GM12801 (cell line): Measurements from ENCODE around the gene THSD8.

Experiments
- TF ChIP-seq, protein P1 (sequence below): IDR thresholded peaks from one replicate; pipeline ENCODE4 v1.5.1; 2011; ENCODE audit warnings: control low read depth; ENCODE audit not compliant: insufficient read length; ENCODE audit errors: extremely low read depth

Gene THSD8

DNA sequence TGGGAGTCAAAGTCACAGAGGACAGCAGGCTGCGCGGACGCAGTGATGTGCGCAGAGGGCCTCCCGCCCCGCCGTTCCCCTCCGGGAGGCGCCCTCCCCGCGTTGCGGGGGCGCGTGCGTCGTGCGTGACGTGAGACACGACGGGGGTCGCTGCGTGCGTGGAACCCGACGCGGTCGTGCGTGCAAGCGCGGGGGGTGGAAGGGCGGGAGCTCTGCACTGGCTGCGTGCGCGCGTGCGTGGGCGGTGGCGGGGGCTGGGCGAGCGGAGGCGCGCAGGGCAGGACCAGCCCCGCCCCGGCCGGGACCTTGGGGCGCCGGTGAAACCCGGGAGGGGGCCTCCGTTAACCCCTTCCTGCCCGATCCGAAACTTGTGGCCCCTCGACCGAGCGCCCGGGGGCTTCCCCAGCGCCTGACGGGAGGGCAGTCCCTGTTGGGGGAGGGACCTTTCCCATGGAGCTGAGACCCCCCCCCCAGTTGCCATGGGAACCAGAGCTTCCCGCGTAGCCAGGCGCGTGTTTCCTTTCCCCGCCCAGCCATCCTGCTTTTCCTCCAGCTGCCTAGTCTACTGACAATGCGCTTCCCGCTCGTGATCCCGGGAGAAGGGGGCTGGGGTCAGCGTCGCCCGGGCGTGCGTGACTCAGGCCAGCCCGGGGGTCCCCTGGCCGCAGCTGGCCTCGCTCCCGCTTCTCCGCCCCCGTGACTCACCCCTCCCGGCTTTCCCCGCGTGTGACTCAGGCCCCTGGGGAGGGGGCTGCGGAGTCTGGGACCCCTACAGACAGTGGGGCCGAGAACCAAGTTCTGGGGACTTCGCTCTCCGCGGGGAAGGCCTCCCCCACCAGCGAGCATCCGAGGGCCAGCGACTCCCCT, 19.2 kb upstream of the THSD8 start:
- TF ChIP-seq, protein P1, sequence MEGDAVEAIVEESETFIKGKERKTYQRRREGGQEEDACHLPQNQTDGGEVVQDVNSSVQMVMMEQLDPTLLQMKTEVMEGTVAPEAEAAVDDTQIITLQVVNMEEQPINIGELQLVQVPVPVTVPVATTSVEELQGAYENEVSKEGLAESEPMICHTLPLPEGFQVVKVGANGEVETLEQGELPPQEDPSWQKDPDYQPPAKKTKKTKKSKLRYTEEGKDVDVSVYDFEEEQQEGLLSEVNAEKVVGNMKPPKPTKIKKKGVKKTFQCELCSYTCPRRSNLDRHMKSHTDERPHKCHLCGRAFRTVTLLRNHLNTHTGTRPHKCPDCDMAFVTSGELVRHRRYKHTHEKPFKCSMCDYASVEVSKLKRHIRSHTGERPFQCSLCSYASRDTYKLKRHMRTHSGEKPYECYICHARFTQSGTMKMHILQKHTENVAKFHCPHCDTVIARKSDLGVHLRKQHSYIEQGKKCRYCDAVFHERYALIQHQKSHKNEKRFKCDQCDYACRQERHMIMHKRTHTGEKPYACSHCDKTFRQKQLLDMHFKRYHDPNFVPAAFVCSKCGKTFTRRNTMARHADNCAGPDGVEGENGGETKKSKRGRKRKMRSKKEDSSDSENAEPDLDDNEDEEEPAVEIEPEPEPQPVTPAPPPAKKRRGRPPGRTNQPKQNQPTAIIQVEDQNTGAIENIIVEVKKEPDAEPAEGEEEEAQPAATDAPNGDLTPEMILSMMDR = no peak

DNA sequence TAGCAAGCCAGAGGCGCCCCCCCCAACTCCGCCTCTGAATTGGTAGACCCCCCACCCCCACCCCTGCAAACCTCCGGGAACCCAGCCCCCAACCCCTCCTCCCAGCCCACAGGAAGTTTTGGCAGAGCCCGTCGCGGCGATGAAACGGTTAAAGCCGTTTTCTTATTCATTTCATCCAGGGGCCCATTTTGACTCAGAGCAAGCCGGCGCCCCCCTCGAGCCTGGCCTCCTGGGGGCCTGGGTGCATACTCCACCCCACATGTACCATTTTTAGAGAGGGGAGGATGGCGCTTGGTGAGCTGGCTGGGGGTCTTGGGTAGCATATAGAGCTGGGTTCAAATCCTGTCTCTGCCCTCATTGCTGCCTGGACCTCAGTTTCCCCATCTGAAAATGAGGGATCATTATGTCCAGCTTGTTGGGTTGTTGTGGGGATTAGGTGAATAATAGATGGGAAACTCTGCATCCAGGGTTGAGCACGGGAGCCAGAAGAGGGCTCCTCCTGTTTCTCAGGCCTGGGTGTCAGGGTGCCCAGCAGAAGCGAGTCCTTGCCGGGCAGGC, 18.5 kb upstream of the THSD8 start:
- TF ChIP-seq, protein P1 = no peak

DNA sequence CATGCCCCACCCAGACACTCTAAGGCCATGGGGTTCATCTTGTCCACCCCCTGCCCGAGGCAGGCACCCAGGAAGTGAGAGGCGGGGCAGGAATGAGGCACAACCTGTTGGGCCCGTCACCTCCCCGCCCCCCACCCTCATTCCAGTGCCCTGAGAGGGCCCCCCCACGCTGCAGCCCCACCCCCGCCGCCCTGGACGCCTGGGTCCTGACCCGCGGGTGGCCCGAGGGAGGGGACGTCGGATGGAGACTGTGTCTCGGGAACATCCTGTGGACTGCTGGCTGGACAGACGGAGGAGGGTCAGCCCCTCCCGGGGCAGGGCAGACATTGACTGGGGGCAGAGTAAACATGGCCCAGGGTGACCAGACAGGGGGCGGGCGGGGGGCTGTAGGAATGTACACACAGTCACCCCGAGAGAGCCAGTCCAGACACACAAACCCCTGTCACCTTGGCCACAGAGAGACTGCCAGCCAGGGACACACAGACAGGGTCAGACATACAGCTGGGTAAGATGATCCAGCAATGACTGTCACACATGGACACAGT, 17.9 kb upstream of the THSD8 start:
- TF ChIP-seq, protein P1 = no peak

DNA sequence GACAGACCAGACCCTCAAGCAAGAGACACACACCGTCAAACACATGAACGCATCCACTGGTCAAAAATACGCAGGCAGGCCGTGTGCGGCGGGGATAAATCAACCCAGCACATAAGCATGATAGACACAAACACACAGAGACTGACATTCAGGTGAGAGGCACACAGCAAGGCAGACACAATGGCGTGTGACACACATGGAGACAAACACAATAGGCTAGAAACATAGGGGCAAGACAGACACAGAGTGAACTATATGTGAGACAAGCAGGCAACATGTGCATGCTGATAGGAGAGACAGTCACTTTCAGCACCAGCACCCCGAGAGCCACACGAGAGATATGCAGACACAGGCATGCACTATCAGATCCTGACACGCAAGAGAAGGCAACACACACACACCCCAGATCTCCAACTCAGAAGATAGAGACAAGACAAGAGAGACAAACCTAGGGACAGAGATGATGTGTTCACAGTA, 17.4 kb upstream of the THSD8 start:
- TF ChIP-seq, protein P1 = no peak

DNA sequence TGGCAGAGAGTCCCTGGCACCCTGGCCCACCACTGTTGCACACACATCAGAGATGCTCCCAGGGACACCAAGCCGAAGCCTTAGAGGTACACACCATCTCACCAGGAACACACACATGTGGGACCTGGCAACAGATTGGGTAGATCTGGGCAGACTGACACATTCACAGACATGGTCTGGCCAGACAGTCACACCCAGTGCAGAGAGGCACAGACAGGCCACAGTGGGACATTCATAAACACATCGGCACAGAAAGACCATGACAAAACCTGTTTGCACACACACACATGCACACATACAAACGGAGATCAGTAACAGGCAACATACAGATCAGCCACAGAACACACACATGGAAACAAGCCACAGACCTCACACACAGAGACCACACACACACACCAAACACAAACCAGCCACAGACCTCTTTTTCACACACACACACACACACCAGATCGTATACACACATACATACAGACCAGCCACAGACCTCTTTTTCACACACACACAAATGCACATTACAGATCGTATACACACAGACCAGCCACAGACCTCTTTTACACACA, 16.9 kb upstream of the THSD8 start:
- TF ChIP-seq, protein P1 = no peak

DNA sequence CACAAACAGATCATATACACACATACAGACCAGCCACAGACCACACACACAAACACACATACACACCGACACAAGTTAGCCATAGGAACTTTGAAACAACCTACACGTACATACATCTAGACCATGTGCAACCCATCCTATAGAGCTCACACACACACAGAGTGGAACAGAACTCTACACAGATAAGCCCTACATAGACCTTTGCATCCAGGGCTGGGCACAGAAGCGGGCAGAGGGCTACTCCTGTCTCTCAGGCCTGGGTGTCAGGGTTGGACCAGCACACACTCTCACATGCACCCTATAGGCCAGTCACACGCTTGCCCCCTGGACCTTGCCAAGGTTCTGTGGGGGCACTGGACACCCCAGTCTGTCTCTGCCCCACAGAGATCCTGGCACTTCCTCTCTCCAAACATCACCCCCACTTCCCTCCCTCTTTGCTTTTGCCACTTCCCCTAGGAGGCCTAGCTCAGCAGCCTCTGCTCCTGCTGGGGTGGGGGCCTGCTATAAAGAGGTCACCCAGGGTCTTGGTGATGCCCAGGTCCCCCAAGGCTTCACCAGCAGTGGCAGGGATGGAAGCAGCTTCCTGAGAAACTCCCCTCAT, 16.3 kb upstream of the THSD8 start:
- TF ChIP-seq, protein P1 = no peak
